HEK293 (cell line): ENCODE results near the gene ITGA11.

Experiments used
- CTCF ChIA-PET: fragments of 350-600 bp; formaldehyde crosslinking; extraction: SDS; loops from one replicate; lab custom pipeline; 2021; ENCODE audit warnings: antibody characterized with exemption; lab: Yijun Ruan, JAX
- POLR2A ChIA-PET: fragments of 300-600 bp; formaldehyde crosslinking; extraction: SDS; loops from one replicate; lab custom pipeline; 2020; ENCODE audit warnings: antibody characterized with exemption, inconsistent platforms; lab: Yijun Ruan, JAX
- H3K27ac ChIP-seq: fragments of 200-500 bp; sonication (Bioruptor generic); 2 replicates; pipeline ENCODE4 v1.5.1; 2014; ENCODE audit warnings: low read depth, low read length, control low read depth, inconsistent platforms; ENCODE audit errors: extremely low read depth
- H3K36me3 ChIP-seq, 2 experiments: fragments of 200-500 bp in 1 of 2; sonication (Bioruptor generic) in 1 of 2; 1 replicate in 1 of 2; 2 replicates in 1 of 2; pipeline ENCODE4 v1.5.1; 2014 to 2017; ENCODE audit warnings: inconsistent platforms in 2 of 2, low read length in 2 of 2; ENCODE audit not compliant: control insufficient read depth in 2 of 2, insufficient read depth in 1 of 2
- H3K4me1 ChIP-seq: fragments of 200-500 bp; sonication (Bioruptor generic); 2 replicates; pipeline ENCODE4 v1.5.1; 2014; ENCODE audit warnings: mild to moderate bottlenecking, low read length, inconsistent platforms; ENCODE audit not compliant: control insufficient read depth, insufficient read depth
- H3K4me3 ChIP-seq: 2 replicates; pipeline ENCODE4 v1.5.1; 2011; ENCODE audit warnings: low read depth, mild to moderate bottlenecking, control low read depth, low read length, moderate library complexity
- H3K9me3 ChIP-seq: fragments of 200-500 bp; sonication (Bioruptor generic); 2 replicates; pipeline ENCODE4 v1.5.1; 2014; ENCODE audit warnings: low read depth, low read length, inconsistent platforms; ENCODE audit not compliant: control insufficient read depth, insufficient read depth
- FEZF1 ChIP-seq: fragments of 450-650 bp; formaldehyde crosslinking; IDR thresholded peaks from 2 replicates; pipeline ENCODE4 v1.5.1; 2016; ENCODE audit warnings: missing biosample characterization, missing genetic modification characterization
- HOXA7 ChIP-seq: sonication (generic); formaldehyde crosslinking; IDR thresholded peaks from 2 replicates; pipeline ENCODE4 v1.8.1; 2022; ENCODE audit warnings: missing genetic modification reagents, borderline replicate concordance
- KLF16 ChIP-seq: fragments of 450-650 bp; formaldehyde crosslinking; IDR thresholded peaks from 2 replicates; pipeline ENCODE4 v1.5.1; 2017; ENCODE audit warnings: missing biosample characterization, missing genetic modification characterization
- MZF1 ChIP-seq: fragments of 450-650 bp; formaldehyde crosslinking; IDR thresholded peaks from 2 replicates; pipeline ENCODE4 v1.5.1; 2017; ENCODE audit warnings: missing biosample characterization, missing genetic modification characterization, borderline replicate concordance
- SCRT2 ChIP-seq: fragments of 450-650 bp; formaldehyde crosslinking; IDR thresholded peaks from 2 replicates; pipeline ENCODE4 v1.5.1; 2016; ENCODE audit warnings: missing biosample characterization, missing genetic modification characterization
- ZBTB7A ChIP-seq: fragments of 450-650 bp; formaldehyde crosslinking; IDR thresholded peaks from 2 replicates; pipeline ENCODE4 v1.5.1; 2016; ENCODE audit warnings: low read depth, missing biosample characterization, missing genetic modification characterization
- ZFP37 ChIP-seq: fragments of 450-650 bp; formaldehyde crosslinking; IDR thresholded peaks from 2 replicates; pipeline ENCODE4 v1.5.1; 2016; ENCODE audit warnings: missing biosample characterization, missing genetic modification characterization
- ZFP41 ChIP-seq: fragments of 450-650 bp; formaldehyde crosslinking; IDR thresholded peaks from 2 replicates; pipeline ENCODE4 v1.5.1; 2016; ENCODE audit warnings: missing biosample characterization, missing genetic modification characterization, borderline replicate concordance
- ZIC2 ChIP-seq: fragments of 450-650 bp; formaldehyde crosslinking; IDR thresholded peaks from 2 replicates; pipeline ENCODE4 v1.5.1; 2016; ENCODE audit warnings: missing biosample characterization, missing genetic modification characterization
- ZNF138 ChIP-seq: fragments of 450-650 bp; formaldehyde crosslinking; IDR thresholded peaks from 2 replicates; pipeline ENCODE4 v1.5.1; 2016; ENCODE audit warnings: missing biosample characterization, missing genetic modification characterization, borderline replicate concordance
- ZNF324 ChIP-seq: fragments of 450-650 bp; formaldehyde crosslinking; IDR thresholded peaks from 2 replicates; pipeline ENCODE4 v1.5.1; 2016; ENCODE audit warnings: missing biosample characterization, missing genetic modification characterization
- ZNF366 ChIP-seq: fragments of 450-650 bp; formaldehyde crosslinking; conservative IDR thresholded peaks from 2 replicates; pipeline ENCODE4 v1.5.1; 2016; ENCODE audit warnings: missing biosample characterization, missing genetic modification characterization
- ZNF423 ChIP-seq: fragments of 450-650 bp; formaldehyde crosslinking; IDR thresholded peaks from 2 replicates; pipeline ENCODE4 v1.5.1; 2016; ENCODE audit warnings: missing biosample characterization, missing genetic modification characterization
- TF ChIP-seq, protein P1 (sequence below): fragments of 450-650 bp; formaldehyde crosslinking; IDR thresholded peaks from 2 replicates; pipeline ENCODE4 v1.5.1; 2016; ENCODE audit warnings: missing biosample characterization, missing genetic modification characterization, low read depth
- TF ChIP-seq, protein P2 (sequence below): fragments of 450-650 bp; formaldehyde crosslinking; IDR thresholded peaks from 2 replicates; pipeline ENCODE4 v1.5.1; 2017; ENCODE audit warnings: missing biosample characterization, missing genetic modification characterization
- TF ChIP-seq, protein P3 (sequence below): fragments of 450-650 bp; formaldehyde crosslinking; IDR thresholded peaks from 2 replicates; pipeline ENCODE4 v1.5.1; 2016; ENCODE audit warnings: missing biosample characterization, missing genetic modification characterization
- TF ChIP-seq, protein P4 (sequence below): fragments of 450-650 bp; formaldehyde crosslinking; IDR thresholded peaks from 2 replicates; pipeline ENCODE4 v1.5.1; 2016; ENCODE audit warnings: missing biosample characterization, missing genetic modification characterization
- TF ChIP-seq, protein P5 (sequence below): fragments of 450-650 bp; formaldehyde crosslinking; IDR thresholded peaks from 2 replicates; pipeline ENCODE4 v1.5.1; 2017; ENCODE audit warnings: missing biosample characterization, missing genetic modification characterization
- TF ChIP-seq, protein P6 (sequence below): fragments of 450-650 bp; formaldehyde crosslinking; IDR thresholded peaks from 2 replicates; pipeline ENCODE4 v1.5.1; 2016; ENCODE audit warnings: missing biosample characterization, missing genetic modification characterization

ITGA11 gene

DNA sequence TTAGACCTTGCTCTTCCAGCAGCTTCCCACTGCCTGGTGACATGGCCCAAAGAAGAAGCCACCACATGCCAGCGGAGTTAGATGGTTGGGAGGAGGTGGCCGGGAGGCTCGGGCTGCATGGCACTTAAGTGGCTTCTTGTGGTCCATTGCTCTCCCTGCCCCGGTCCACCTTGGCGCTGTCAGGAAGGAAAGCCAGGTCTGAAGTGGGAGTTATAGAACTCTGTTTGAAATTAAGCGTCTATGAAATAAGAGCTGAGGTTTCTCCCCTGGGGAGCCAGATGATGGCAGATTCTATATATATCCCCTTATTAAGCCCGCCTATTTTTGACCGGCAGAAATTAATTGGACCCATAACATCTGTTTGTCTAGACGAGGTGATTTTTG lies 61.2 kb downstream of the ITGA11 start:
- H3K9me3 ChIP-seq: no peaks in the 10 kb centered on the region
- no peak overlapping the region for H3K4me3 ChIP-seq
- CTCF ChIA-PET: interaction anchor here (0.8 to 2.1 kb wide), 3 partner anchors 17 to 421 kb away, joined by 4 to 5 read pairs (median 4); no protein-coding TSS in a partner anchor
- H3K27ac ChIP-seq: no peak overlapping the region
- no peaks in the 10 kb centered on the region for H3K4me1 ChIP-seq
- POLR2A ChIA-PET: interaction anchor here (0.5 kb wide), 1 partner anchor 303 kb away, joined by 3 read pairs; no protein-coding TSS in a partner anchor
- H3K36me3 ChIP-seq: no peaks in the 10 kb centered on the region
- TF ChIP-seq SCRT2 (no peak), KLF16 (tag by site-specific recombination) (no peak), ZBTB7A (tag by site-specific recombination) (no peak), ZNF138 (tag by site-specific recombination) (no peak), ZIC2 (no peak), MZF1 (tag by site-specific recombination) (no peak), HOXA7 (no peak)
- TF ChIP-seq, protein P1, sequence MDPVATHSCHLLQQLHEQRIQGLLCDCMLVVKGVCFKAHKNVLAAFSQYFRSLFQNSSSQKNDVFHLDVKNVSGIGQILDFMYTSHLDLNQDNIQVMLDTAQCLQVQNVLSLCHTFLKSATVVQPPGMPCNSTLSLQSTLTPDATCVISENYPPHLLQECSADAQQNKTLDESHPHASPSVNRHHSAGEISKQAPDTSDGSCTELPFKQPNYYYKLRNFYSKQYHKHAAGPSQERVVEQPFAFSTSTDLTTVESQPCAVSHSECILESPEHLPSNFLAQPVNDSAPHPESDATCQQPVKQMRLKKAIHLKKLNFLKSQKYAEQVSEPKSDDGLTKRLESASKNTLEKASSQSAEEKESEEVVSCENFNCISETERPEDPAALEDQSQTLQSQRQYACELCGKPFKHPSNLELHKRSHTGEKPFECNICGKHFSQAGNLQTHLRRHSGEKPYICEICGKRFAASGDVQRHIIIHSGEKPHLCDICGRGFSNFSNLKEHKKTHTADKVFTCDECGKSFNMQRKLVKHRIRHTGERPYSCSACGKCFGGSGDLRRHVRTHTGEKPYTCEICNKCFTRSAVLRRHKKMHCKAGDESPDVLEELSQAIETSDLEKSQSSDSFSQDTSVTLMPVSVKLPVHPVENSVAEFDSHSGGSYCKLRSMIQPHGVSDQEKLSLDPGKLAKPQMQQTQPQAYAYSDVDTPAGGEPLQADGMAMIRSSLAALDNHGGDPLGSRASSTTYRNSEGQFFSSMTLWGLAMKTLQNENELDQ (tag by site-specific recombination): no peak
- TF ChIP-seq, protein P2, sequence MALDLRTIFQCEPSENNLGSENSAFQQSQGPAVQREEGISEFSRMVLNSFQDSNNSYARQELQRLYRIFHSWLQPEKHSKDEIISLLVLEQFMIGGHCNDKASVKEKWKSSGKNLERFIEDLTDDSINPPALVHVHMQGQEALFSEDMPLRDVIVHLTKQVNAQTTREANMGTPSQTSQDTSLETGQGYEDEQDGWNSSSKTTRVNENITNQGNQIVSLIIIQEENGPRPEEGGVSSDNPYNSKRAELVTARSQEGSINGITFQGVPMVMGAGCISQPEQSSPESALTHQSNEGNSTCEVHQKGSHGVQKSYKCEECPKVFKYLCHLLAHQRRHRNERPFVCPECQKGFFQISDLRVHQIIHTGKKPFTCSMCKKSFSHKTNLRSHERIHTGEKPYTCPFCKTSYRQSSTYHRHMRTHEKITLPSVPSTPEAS: no peak
- TF ChIP-seq, protein P3, sequence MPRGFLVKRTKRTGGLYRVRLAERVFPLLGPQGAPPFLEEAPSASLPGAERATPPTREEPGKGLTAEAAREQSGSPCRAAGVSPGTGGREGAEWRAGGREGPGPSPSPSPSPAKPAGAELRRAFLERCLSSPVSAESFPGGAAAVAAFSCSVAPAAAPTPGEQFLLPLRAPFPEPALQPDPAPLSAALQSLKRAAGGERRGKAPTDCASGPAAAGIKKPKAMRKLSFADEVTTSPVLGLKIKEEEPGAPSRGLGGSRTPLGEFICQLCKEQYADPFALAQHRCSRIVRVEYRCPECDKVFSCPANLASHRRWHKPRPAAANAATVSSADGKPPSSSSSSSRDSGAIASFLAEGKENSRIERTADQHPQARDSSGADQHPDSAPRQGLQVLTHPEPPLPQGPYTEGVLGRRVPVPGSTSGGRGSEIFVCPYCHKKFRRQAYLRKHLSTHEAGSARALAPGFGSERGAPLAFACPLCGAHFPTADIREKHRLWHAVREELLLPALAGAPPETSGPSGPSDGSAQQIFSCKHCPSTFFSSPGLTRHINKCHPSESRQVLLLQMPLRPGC: no peak

DNA sequence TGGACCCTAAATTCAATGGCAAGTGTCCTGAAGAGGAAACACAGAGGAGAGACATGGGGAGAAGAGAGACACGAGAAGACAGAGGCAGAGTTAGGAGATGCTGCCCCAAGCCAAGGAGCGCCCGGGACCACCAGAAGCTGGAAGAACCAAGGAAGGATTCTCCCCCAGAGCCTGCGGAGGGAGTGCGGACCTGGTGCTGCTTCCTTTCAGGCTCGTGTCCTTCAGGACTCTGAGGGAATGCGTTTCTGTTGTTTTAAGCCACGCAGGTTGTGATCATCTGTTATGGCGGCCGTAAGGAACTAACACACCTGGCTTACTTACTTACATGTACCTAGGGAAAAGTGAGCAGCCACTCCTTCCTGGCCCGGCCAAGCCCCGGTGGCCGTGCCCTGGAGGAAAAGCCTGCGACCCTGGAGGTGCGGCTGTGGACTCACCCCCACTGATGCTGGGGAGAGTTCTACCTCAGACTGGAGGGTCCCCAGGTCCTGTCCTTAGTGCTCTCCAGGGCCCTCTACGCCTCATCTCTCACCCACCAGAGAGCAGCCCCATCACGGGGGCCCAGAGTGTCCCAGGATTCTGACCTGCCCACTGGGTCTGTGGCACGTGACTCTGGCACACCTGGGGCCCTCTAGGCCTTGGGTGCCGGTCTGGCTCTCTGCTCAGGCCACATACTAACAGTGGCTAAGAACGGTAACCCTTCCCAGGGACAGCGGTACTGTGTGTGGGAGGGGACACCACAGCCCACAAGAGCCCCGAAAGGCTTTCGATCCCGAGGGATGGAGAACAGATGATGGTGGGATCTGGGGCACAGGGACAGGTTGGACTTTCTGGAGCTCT lies 61.8 kb downstream of the ITGA11 start:
- Histone ChIP-seq H3K36me3 (no peaks in the 10 kb centered on the region), H3K27ac (no peak overlapping the region), H3K4me3 (no peak overlapping the region), H3K4me1 (no peaks in the 10 kb centered on the region), H3K9me3 (no peaks in the 10 kb centered on the region)
- ChIA-PET POLR2A (interaction anchor here (0.5 kb wide), 1 partner anchor 303 kb away, joined by 3 read pairs; no protein-coding TSS in a partner anchor), CTCF (interaction anchor here (0.8 to 1.4 kb wide), 2 partner anchors 117 to 421 kb away, joined by 4 to 5 read pairs; no protein-coding TSS in a partner anchor)
- TF ChIP-seq, protein P4, sequence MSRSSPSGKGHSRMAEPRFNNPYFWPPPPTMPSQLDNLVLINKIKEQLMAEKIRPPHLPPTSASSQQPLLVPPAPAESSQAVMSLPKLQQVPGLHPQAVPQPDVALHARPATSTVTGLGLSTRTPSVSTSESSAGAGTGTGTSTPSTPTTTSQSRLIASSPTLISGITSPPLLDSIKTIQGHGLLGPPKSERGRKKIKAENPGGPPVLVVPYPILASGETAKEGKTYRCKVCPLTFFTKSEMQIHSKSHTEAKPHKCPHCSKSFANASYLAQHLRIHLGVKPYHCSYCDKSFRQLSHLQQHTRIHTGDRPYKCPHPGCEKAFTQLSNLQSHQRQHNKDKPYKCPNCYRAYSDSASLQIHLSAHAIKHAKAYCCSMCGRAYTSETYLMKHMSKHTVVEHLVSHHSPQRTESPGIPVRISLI (tag by site-specific recombination): no peak
- TF ChIP-seq ZFP37: no peak
- TF ChIP-seq, protein P5, sequence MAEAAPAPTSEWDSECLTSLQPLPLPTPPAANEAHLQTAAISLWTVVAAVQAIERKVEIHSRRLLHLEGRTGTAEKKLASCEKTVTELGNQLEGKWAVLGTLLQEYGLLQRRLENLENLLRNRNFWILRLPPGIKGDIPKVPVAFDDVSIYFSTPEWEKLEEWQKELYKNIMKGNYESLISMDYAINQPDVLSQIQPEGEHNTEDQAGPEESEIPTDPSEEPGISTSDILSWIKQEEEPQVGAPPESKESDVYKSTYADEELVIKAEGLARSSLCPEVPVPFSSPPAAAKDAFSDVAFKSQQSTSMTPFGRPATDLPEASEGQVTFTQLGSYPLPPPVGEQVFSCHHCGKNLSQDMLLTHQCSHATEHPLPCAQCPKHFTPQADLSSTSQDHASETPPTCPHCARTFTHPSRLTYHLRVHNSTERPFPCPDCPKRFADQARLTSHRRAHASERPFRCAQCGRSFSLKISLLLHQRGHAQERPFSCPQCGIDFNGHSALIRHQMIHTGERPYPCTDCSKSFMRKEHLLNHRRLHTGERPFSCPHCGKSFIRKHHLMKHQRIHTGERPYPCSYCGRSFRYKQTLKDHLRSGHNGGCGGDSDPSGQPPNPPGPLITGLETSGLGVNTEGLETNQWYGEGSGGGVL (tag by site-specific recombination): no peak
- TF ChIP-seq, protein P6, sequence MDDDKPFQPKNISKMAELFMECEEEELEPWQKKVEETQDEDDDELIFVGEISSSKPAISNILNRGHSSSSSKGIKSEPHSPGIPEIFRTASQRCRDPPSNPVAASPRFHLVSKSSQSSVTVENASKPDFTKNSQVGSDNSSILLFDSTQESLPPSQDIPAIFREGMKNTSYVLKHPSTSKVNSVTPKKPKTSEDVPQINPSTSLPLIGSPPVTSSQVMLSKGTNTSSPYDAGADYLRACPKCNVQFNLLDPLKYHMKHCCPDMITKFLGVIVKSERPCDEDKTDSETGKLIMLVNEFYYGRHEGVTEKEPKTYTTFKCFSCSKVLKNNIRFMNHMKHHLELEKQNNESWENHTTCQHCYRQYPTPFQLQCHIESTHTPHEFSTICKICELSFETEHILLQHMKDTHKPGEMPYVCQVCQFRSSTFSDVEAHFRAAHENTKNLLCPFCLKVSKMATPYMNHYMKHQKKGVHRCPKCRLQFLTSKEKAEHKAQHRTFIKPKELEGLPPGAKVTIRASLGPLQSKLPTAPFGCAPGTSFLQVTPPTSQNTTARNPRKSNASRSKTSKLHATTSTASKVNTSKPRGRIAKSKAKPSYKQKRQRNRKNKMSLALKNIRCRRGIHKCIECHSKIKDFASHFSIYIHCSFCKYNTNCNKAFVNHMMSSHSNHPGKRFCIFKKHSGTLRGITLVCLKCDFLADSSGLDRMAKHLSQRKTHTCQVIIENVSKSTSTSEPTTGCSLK (tag by site-specific recombination): no peak
- TF ChIP-seq ZNF423 (tag by site-specific recombination): no peak
- no peak for TF ChIP-seq FEZF1 (tag by site-specific recombination)
- no peak for TF ChIP-seq HOXA7
- TF ChIP-seq ZFP41: no peak
- no peak for TF ChIP-seq ZNF366 (tag by site-specific recombination)
- no peak for TF ChIP-seq ZNF324 (tag by site-specific recombination)
